ENCODE data around the gene CEP295NL. TPM values are rescaled to one million over a fixed set of nuclear protein-coding genes. Genes with fewer than 3 reads are reported as not detected.
A peak's percentile ranks its signal among the peaks of the same experiment; 100 is the strongest.

The CEP295NL gene
- total RNA-seq, 1 donor from 2014 or later = 3.8 TPM

DNA sequence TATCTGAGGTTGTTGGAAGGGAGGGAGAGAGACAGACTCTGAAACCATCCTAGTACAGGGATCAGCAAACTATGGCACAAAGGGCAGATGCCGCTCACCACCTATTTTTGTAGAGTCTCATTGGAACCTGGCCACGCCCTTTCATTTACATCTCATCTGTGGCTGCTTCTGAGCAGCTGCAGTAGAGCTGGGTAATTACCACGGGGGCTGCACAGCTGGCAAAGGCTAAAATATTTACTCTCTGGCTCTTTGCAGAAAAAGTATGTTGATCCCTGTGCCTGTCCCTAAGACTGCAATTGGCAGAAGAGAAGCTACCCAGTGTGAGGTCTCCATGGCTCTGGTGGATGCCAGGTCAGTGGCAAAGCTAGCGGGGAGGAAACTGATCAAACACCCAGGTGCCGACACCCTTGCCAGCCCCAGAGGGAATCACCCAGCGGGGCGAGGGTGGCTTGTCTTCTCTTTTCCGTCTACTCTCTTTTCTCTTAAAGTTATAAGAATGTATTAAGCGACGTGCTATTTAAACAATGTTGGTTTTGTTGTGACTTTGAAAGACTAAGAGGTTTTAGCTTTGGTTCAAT lies 14.0 kb downstream of the CEP295NL start:
- H3K27ac Mint-ChIP-seq = peak overlapping the region; percentile 78
- no peak for DNase-seq (ENCODE audit: extremely low spot score, unreplicated experiment)
- TF ChIP-seq, protein P1, sequence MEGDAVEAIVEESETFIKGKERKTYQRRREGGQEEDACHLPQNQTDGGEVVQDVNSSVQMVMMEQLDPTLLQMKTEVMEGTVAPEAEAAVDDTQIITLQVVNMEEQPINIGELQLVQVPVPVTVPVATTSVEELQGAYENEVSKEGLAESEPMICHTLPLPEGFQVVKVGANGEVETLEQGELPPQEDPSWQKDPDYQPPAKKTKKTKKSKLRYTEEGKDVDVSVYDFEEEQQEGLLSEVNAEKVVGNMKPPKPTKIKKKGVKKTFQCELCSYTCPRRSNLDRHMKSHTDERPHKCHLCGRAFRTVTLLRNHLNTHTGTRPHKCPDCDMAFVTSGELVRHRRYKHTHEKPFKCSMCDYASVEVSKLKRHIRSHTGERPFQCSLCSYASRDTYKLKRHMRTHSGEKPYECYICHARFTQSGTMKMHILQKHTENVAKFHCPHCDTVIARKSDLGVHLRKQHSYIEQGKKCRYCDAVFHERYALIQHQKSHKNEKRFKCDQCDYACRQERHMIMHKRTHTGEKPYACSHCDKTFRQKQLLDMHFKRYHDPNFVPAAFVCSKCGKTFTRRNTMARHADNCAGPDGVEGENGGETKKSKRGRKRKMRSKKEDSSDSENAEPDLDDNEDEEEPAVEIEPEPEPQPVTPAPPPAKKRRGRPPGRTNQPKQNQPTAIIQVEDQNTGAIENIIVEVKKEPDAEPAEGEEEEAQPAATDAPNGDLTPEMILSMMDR (conservative IDR thresholded peaks at IDR 0.05) = no peak
- H3K4me3 Mint-ChIP-seq = peak overlapping the region; percentile 41
- H3K27me3 Mint-ChIP-seq = no peaks in the 10 kb centered on the region
- peaks cover 20% of the 10 kb centered on the region for H3K36me3 Mint-ChIP-seq
- no peaks in the 10 kb centered on the region for H3K9me3 Mint-ChIP-seq
- H3K4me1 Mint-ChIP-seq (ENCODE audit: unreplicated experiment) = peaks cover 54% of the 10 kb centered on the region

DNA sequence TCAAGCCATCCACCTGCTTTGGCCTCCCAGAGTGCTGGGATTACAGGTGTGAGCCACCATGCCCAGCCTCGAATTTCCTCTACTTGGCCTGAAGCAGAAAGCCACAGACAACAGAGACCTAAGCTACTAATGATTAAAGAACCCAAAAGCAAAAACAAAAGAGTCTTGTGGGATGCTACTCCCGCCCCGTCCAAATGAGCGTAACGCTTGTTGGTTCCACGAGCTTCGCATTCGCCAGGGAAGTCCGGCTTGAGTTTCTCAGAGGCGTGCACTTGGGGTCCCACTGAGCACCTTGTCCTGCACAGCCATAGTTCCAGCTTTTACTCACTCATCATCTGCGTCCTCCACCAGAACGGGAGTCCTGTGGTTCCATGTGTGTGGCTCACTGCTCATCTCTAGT lies 16.0 kb downstream of the CEP295NL start:
- no peak overlapping the region for H3K4me3 Mint-ChIP-seq
- H3K27ac Mint-ChIP-seq = peak overlapping the region; percentile 68
- TF ChIP-seq, protein P1 (conservative IDR thresholded peaks at IDR 0.05) = no peak
- no peak for DNase-seq (ENCODE audit: extremely low spot score, unreplicated experiment)
- no peaks in the 10 kb centered on the region for H3K27me3 Mint-ChIP-seq
- H3K36me3 Mint-ChIP-seq = peaks cover 24% of the 10 kb centered on the region
- peaks cover 63% of the 10 kb centered on the region for H3K4me1 Mint-ChIP-seq (ENCODE audit: unreplicated experiment)
- H3K9me3 Mint-ChIP-seq = no peaks in the 10 kb centered on the region

DNA sequence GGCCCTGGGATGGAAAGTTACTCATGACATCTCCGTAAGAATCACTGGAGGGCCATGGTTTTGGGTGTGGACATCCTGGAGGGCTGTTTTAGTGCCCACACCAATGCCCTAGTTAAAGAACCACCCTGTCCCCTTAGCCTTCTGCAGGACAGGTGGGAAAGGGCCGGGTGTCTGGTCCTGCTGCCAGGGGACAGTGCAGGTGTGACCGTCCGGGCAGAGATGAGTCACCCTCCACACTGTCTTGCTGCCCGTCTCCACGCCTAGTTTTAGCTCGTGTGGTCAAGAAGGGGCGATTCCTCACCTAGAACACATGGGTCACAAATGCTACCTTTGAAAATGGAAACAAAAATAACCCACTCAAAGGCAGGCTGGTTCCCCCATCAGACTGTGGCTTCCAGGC lies 17.0 kb downstream of the CEP295NL start:
- H3K27me3 Mint-ChIP-seq = no peaks in the 10 kb centered on the region
- no peak overlapping the region for H3K4me3 Mint-ChIP-seq
- TF ChIP-seq, protein P1 (conservative IDR thresholded peaks at IDR 0.05) = no peak
- peak overlapping the region; percentile 68 for H3K27ac Mint-ChIP-seq
- peaks cover 22% of the 10 kb centered on the region for H3K36me3 Mint-ChIP-seq
- no peaks in the 10 kb centered on the region for H3K9me3 Mint-ChIP-seq
- H3K4me1 Mint-ChIP-seq (ENCODE audit: unreplicated experiment) = peaks cover 53% of the 10 kb centered on the region
- no peak for DNase-seq (ENCODE audit: extremely low spot score, unreplicated experiment)

DNA sequence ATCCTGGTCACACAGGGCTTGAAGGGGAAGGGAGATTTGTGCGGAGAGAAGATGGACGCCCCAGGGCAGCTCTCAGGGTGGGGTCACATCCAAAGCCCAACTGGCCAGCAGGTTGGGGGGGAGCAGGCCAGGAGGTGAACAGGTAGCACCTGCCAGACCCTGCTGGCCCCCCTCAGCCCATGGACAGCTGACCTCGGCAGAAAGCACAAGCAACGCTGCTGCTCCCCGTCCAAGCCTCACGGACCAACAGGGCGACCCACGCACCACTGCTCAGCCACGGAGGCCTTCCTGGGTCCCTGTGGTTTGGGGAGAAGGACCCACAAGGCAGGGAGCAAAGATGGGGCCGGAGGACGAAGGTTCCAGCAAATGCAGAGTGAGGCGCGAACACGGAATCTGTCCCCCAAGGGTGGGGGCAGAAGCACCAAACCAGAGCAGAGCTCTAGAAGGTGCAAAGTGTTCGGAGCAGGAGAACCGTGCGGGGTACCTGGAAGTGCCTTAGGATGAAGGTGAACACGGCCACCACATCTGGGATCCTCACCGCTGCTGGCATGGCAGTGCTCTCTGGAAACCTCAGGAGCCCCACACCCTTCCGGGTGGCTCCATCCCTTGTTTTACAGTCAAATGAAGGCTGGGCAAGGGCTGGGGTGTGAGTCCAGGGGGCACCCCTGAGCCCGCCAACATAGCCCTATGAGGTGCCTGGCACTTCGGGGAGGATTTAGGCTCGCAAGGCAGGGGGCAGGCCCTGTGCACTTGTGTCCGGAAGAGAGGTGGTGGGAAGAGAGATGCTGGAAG lies 17.9 kb downstream of the CEP295NL start:
- Mint-ChIP-seq H3K27me3 (no peaks in the 10 kb centered on the region), H3K27ac (peak overlapping the region; percentile 97), H3K4me3 (peak overlapping the region; percentile 36), H3K4me1 (ENCODE audit: unreplicated experiment) (peaks cover 48% of the 10 kb centered on the region), H3K9me3 (no peaks in the 10 kb centered on the region), H3K36me3 (peaks cover 17% of the 10 kb centered on the region)
- TF ChIP-seq, protein P1 (conservative IDR thresholded peaks at IDR 0.05) = no peak
- no peak for DNase-seq (ENCODE audit: extremely low spot score, unreplicated experiment)

DNA sequence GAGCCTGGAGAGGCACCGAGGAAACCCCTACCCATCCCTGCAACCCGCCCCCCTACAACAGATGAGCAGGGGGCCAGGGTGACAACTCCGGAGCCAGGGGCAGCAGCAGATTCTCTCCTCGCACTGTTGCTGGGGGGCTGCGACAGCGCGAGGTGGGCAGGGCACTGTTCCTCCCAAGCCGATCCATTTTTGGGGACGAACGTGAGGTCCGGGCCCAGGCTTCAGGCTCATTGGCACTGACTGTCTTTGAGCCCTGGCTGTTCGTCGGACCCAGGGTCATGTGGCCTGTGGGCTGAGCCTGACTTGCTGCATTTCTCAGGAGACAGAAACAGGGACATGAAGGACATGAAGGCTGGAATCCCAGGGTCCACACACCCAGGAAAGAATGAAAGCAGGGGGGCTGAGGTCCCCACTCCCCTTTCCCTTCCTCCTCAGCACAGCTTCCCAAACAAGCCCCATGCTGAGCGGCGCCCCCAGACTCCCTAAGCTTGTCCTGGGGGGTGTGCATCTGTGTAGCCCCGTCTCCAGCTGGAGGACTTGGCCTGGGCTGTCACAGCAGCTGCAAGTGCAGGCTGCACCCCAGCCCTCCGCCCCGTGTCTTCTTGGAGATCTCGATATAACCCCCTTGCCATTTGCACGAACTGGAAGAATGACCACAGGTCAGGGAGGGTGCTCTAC lies 18.7 kb downstream of the CEP295NL start:
- H3K36me3 Mint-ChIP-seq = peaks cover 15% of the 10 kb centered on the region
- H3K4me1 Mint-ChIP-seq (ENCODE audit: unreplicated experiment) = peaks cover 50% of the 10 kb centered on the region
- H3K27me3 Mint-ChIP-seq = no peaks in the 10 kb centered on the region
- peak overlapping the region; percentile 97 for H3K27ac Mint-ChIP-seq
- DNase-seq (ENCODE audit: extremely low spot score, unreplicated experiment) = no peak
- no peaks in the 10 kb centered on the region for H3K9me3 Mint-ChIP-seq
- TF ChIP-seq, protein P1 (conservative IDR thresholded peaks at IDR 0.05) = no peak
- H3K4me3 Mint-ChIP-seq = peak overlapping the region; percentile 81

All from type B pancreatic cell (in vitro differentiated cells).